ENCODE measurements around the gene CLCN1.

CLCN1 gene

DNA sequence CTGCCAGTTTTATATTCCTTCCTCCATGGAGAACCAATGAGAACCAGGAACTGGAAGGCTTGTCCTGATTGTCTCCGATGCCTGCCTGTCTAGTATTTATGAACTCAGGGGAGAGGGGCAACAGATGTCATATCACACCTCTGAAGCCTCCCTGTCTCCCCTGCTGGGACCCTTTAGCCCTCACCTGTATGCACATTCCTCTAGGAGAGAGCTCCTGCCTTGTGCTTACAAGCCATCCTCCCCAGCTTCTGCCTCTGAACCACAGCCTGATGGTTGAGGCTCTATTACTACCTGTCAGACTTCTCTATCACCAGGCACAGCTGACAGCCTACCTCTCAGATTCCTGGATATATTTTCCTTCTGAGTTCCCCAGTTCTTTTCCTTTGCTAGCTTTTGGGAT, 52.5 kb downstream of the CLCN1 start:
- DNase-seq: no peak

- DNase-seq: no peak
Measured at GRCh38 chr7:143369678-143370651, 54.1 kb downstream of the CLCN1 start.

- peak; percentile 65 to 74 for DNase-seq
Measured at GRCh38 chr7:143372070-143372469, 56.2 kb downstream of the CLCN1 start.

- no peak for DNase-seq
Measured at GRCh38 chr7:143373255-143373794, 57.4 kb downstream of the CLCN1 start.

- DNase-seq: no peak
Measured at GRCh38 chr7:143374561-143374960, 58.6 kb downstream of the CLCN1 start.

DNA sequence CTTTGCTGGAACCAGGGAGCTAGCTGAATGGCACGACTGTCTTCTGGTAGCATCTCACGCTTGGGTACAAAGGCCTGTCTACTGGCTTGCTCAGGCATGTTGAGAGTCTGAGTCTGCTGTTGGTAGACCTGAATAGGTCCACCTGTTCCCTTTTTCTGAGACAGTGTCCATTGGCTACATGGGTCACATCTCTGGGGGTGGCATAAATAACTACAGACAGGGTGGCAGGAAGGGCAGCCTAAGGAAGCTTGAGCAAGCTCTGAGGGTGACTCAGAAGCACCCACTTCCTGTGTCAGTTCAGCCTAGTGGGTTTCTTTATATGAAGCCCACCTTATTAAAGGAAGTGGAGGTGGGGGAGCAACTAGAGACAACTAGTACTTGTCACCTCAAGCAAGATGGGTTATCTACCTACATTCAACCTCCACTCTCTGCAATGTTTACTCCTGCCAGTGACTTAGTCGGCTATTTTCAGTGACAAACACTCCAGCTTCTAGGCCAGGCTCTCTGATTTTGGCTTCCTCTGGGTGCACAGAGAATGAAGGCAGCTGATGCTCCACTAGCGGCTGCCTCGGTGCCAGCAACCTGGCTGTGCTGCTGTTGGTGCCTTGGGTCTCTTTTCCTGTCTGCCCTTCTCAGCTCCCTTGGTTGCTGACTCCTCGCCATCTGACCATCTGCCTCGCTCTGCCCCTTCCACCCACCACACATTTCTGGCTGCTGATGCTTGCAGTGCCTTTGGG, 59.6 kb downstream of the CLCN1 start:
- peak; percentile 26 to 35 for DNase-seq

- no peak for DNase-seq
Measured at GRCh38 chr7:143376396-143376795, 60.5 kb downstream of the CLCN1 start.

DNA sequence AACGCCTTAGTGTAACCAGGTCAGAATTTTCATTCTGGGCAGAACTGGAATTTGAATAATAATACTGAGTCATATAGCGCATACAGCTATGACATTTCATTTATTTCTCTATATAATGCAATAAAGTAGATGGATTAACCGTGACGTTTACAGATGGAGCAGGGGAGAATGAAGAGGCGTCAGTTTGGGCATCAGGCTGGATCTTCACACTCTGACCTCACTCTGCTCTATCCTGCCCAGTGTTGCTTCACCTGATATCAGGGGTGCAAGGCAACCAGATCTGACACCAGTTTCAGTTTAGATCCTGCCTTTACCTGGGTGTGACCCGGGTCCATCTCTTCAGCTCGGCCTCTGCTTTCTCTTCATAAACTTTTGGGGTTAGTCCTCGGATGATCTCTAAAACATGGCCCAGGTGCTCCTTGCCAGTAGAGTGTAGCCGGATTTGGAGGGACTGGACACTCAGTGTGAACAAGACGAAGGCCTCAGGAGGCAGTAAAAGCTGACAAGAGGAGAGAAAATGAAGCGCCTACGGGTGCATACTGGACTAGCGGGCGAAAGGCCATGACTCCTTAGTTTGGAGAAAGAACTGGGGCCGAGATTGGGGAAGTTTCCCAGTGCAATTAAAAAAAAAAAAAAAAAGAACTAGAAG, 63.8 kb downstream of the CLCN1 start:
- peak in 1 of 2 experiments; percentile 26 for DNase-seq

GRCh38 chr7:143380260-143380645, 64.3 kb downstream of the CLCN1 start:
- DNase-seq: peak; percentile 92 to 93

DNA sequence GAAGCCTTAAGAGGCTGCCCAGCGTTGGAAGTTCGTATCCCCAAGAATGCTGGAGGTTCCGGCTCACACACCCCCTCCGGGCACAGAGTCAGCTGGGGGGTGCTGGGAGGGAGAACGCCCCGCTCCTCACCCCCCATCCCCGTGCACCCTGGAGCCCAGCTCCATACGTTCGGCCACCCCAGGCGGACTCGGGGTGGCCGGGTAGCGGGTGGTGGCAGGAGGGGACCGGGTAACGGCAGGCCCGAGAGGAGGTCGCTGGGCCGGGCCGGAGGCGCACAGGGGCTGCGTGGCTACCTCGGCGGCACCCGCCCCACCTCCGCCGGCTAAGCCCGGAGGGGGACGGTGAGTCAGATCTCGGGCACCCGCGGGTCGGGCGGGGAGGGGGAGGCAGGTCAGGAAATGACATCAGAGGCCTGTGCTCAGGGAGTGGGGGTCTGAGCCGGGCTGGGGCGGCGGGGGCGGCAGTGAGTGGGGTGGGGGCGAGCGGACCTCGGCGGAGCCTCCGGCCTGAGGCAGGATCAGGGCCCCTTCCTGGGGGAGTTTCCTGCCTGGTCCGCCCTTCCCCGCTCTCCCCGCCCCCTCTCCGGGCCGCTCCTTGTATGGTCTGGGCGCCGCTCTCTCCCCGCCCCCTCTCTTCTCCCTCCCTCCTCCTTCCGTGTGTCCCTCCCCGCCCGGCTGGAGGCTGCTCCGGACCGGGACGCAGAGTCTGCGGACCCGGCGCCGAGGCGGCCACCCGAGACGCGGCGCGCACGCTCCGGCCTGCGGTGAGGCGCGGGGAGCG, 64.9 kb downstream of the CLCN1 start, which contains the start of gene ZYX:
ZYX (plus strand) TSS at position 700 of the 781 bp plus-strand sequence. CDS start 227 bp downstream, outside the sequence.
- peak; percentile 91 to 94 for DNase-seq

DNA sequence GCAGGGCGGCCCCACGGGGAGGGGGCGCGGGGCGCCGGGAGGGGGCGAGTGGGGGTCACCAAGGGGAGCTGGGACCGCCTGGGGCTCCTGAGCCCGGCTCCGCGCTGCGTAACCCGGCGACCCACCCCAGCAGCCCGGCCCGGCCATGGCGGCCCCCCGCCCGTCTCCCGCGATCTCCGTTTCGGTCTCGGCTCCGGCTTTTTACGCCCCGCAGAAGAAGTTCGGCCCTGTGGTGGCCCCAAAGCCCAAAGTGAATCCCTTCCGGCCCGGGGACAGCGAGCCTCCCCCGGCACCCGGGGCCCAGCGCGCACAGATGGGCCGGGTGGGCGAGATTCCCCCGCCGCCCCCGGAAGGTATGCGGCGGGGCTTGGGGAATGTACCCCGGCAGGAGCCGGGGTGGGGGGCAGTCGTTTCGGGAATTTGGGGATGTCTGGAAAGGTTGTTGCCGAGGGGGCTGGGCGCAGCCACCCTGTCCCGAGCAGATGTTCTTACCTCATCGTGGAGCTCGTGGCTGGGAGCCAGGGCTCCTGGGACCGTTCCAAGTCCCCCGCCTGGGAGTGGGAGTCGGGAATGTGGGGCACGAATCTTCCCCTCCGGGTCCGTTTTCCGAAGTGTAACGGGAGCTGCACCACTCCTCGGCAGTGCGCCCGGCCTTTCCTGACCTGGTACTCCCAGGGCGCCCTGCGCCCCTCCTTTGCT, 65.7 kb downstream of the CLCN1 start:
- peak; percentile 31 to 34 for DNase-seq

DNA sequence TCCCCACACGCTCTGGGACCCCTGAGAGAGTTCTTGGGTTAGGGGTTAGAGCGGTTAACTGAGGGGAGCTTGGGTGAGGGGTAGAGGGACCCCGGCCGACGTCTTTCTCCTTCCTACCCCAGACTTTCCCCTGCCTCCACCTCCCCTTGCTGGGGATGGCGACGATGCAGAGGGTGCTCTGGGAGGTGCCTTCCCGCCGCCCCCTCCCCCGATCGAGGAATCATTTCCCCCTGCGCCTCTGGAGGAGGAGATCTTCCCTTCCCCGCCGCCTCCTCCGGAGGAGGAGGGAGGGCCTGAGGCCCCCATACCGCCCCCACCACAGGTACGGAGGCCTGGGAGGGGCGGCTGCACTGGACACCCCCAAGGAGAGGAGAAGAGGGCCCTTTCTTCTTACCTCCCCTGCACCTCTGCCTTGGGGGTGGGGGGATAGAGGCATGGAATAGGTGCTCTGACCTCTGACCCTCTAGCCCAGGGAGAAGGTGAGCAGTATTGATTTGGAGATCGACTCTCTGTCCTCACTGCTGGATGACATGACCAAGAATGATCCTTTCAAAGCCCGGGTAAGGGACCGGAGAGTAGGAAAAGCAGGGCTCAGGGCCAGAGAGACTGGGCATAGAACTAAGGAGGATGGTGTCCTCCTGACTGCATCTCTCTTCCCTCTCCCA, 66.3 kb downstream of the CLCN1 start:
- DNase-seq: no peak

DNA sequence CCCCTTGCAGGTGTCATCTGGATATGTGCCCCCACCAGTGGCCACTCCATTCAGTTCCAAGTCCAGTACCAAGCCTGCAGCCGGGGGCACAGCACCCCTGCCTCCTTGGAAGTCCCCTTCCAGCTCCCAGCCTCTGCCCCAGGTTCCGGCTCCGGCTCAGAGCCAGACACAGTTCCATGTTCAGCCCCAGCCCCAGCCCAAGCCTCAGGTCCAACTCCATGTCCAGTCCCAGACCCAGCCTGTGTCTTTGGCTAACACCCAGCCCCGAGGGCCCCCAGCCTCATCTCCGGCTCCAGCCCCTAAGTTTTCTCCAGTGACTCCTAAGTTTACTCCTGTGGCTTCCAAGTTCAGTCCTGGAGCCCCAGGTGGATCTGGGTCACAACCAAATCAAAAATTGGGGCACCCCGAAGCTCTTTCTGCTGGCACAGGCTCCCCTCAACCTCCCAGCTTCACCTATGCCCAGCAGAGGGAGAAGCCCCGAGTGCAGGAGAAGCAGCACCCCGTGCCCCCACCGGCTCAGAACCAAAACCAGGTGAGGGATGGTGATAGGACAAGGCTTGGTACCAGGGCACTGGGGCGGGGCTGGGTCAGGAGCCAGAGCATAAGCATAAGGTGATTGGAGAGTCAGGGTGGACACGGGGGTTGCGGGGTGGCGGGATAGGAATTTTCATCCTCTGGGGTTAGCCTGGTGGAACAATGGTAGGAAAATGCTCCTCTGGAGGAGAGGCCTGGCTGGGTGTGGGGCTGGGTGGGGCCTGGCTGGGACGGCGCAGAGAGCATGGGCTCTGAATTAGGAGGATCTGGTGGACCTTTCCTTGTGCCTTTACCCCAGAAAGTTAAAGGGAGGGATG, 67.1 kb downstream of the CLCN1 start:
- DNase-seq: no peak

GRCh38 chr7:143383642-143383957, 67.7 kb downstream of the CLCN1 start:
- no peak for DNase-seq

GRCh38 chr7:143384148-143384547, 68.2 kb downstream of the CLCN1 start:
- no peak for DNase-seq

DNA sequence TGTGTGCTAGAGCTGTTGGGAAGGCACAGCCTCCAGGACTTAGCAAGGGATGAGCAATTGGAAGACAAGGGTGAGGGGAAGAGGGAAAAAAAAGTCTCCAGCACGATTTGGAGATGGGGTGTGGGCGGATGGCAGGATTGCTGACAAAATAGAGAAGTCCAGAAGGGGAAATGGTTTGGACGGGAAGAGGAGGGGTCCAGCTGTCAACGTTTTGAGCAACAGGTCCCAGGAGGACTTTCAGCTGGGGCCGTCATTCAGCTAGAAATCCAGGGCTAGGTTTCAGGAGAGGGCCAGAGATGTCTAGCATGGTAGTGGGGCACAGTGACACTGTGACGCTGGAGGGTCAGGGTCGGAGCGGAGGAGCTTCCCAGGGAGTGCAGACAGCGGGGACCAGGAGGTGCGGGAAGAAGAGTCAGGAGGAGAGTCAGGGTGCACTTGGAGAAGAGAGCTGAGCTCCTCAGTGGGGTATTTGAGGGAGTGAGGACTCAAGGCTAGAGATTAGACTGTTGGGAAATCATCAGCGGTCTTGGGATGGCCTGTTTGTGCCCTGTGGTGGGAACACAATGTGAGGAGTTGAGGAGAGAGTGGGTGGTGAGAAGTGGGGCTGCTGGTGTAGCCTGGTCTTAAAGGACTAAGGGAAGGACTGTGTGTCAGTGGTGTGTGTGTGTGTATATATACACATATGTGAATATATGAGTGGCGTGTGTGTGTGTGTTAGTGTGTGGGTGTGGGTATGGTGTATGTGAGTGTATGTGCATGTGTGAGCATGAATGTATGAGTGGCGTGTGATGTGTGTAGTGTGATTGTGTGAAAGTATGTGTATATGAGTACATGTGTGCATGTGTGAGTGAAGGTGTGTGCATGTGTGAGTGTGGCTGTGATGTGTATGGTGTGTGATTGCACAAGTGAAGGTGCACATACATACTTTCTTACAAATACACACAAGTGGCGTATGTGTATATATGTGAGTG, 69.0 kb downstream of the CLCN1 start:
- DNase-seq: no peak

GRCh38 chr7:143385891-143386781, 70.2 kb downstream of the CLCN1 start:
- peak in 1 of 2 experiments; percentile 28 for DNase-seq

All from activated CD4-positive, alpha-beta T cell treated with anti-CD3 and anti-CD28 coated beads, Interleukin-2, amount 50 U/mL, for 48 hours (primary cell).